Right lobe of liver (tissue), 6 donors: Measurements from ENCODE around the gene NIPBL. TPM values are rescaled to one million over a fixed set of nuclear protein-coding genes. Genes with fewer than 3 reads are reported as not detected.

Experiments
- ATAC-seq, 4 donors: fragments of 200-7000 bp; cut with Tn5 transposase; one replicate each; pipeline ENCODE4 v1.9.1; 2020; ENCODE audit warnings: mild to moderate bottlenecking in 4 of 4, moderate library complexity in 4 of 4
- DNase-seq, 3 donors: peaks; one replicate each; pipeline ENCODE4 v3.0.0-alpha.2; 2020
- H3K27ac ChIP-seq, 3 donors: fragments of 200-600 bp; one replicate each; pipeline ENCODE4 v1.8.0; 2022
- H3K27me3 ChIP-seq, 2 donors: fragments of 200-600 bp; one replicate each; pipeline ENCODE4 v1.8.0; 2022
- H3K36me3 ChIP-seq, 4 donors: fragments of 200-600 bp; sonication (generic) in 1 of 4; one replicate each; pipeline versions ENCODE4 v1.5.1 to v1.8.0; 2017 to 2022; ENCODE audit warnings: control low read depth in 1 of 4
- H3K4me1 ChIP-seq, 4 donors: fragments of 200-600 bp; sonication (generic) in 1 of 4; one replicate each; pipeline versions ENCODE4 v1.5.1 to v1.8.0; 2017 to 2022; ENCODE audit warnings: control low read depth in 1 of 4
- H3K4me3 ChIP-seq, 3 donors: fragments of 200-600 bp; one replicate each; pipeline ENCODE4 v1.8.0; 2022
- H3K9me3 ChIP-seq, 4 donors: fragments of 200-600 bp; sonication (generic) in 1 of 4; one replicate each; pipeline versions ENCODE4 v1.5.1 to v1.8.0; 2017 to 2022; ENCODE audit warnings: control low read depth in 1 of 4
- CTCF ChIP-seq, 4 donors: fragments of 200-600 bp in 3 of 4; fragments of 450-650 bp in 1 of 4; IDR thresholded peaks; one replicate each; pipeline versions ENCODE4 v1.5.1 to v1.8.0; 2016 to 2022; ENCODE audit warnings: antibody characterized with exemption in 4 of 4, mild to moderate bottlenecking in 2 of 4
- POLR2A ChIP-seq: fragments of 450-650 bp; IDR thresholded peaks from one replicate; pipeline ENCODE4 v1.6.1; 2017; ENCODE audit warnings: antibody characterized with exemption, mild to moderate bottlenecking
- WGBS: methylation state at CpG from one replicate; pipeline ENCODE4 v1.1.6; 2018; ENCODE audit warnings: low coverage, low lambda C conversion rate; ENCODE audit not compliant: insufficient coverage; ENCODE audit errors: missing lambda C conversion rate; 5-methylcytosine and 5-hydroxymethylcytosine counted together
- intact Hi-C, 2 donors: fragments of 100-400 bp; cut with DNase I; formaldehyde crosslinking; loops; one replicate each; pipeline versions ENCODE4 v1.11.2 to v1.14.1; 2022
- total RNA-seq, 6 experiments: library from RNA; depleted of rRNA in 2 of 6; stranded (reverse); fragments of >200 nt in 2 of 6; fragmentation: NEBNext Ultra II Directional in 3 of 6; extraction: Animal tissue kit (Norgen Biotek cat#: 25700) in 3 of 6; gene quantifications; one replicate each; pipeline versions ENCODE4 v1.1.0 to v1.2.4, GENCODE V29; 2016 to 2023
- donor health status: DM: no; HTN: yes; CAD: no.
- donor health status: DM: no; HTN: no; CAD: no.
- donor health status: DM: no; HTN: no; CAD: no.
- donor health status: DM: no; HTN: yes; CAD: no.
- donor health status: DM: no; HTN: yes; CAD: no.

NIPBL gene
- total RNA-seq, 6 experiments from 2014 or later, result 16.0 to 29.2 (median 24.6) TPM

GRCh38 chr5:36874465-36874864 is 2.1 kb upstream of the NIPBL start:
- Histone ChIP-seq H3K27ac (no peak overlapping the region), H3K4me3 (peak overlapping the region in 2 of 3 donors; percentile 77 to 86)
- intact Hi-C loops, result no loop called here

GRCh38 chr5:36875051-36875789 is 1.3 kb upstream of the NIPBL start:
- Histone ChIP-seq H3K27ac (peak overlapping the region; percentile 91 to 97 (median 93)), H3K4me3 (peak overlapping the region; percentile 65 to 86 (median 77)), H3K27me3 (no peaks in the 10 kb centered on the region), H3K9me3 (no peaks in the 10 kb centered on the region), H3K4me1 (peaks cover 0 to 32% (median 7%) of the 10 kb centered on the region in 4 donors), H3K36me3 (no peaks in the 10 kb centered on the region)
- DNase-seq (peak; percentile 60 to 69 (median 60)), ATAC-seq (peak; percentile 13 to 40 (median 19))
- under 1% methylated on average over 26 of the region's 26 CpGs for WGBS
- intact Hi-C loops, result no loop called here
- TF ChIP-seq CTCF (IDR thresholded peaks at IDR 0.05) (no peak), POLR2A (no peak)

More at GRCh38 chr5:36874465-36874864, 2.1 kb upstream of the NIPBL start:
- 28% methylated on average over 3 of the region's 3 CpGs for WGBS
- DNase-seq, result no peak
- no peak for ATAC-seq
- no peaks in the 10 kb centered on the region for H3K27me3 ChIP-seq
- no peaks in the 10 kb centered on the region for H3K36me3 ChIP-seq
- TF ChIP-seq CTCF (IDR thresholded peaks at IDR 0.05) (no peak), POLR2A (no peak)
- no peaks in the 10 kb centered on the region for H3K9me3 ChIP-seq
- H3K4me1 ChIP-seq, result peaks cover 0 to 26% (median 7%) of the 10 kb centered on the region in 4 donors

GRCh38 chr5:36875790-36876298 is 725 bp upstream of the NIPBL start:
- WGBS, result 0% methylated on average over 43 of the region's 47 CpGs
- Histone ChIP-seq H3K36me3 (no peaks in the 10 kb centered on the region), H3K27ac (peak overlapping the region; percentile 91 to 97 (median 93)), H3K27me3 (no peaks in the 10 kb centered on the region), H3K4me3 (peak overlapping the region; percentile 65 to 86 (median 77)), H3K4me1 (peaks cover 0 to 36% (median 12%) of the 10 kb centered on the region in 4 donors), H3K9me3 (no peaks in the 10 kb centered on the region)
- intact Hi-C loops, result no loop called here
- peak; percentile 85 to 89 (median 89) for DNase-seq
- peak; percentile 75 to 84 (median 78) for ATAC-seq
- TF ChIP-seq POLR2A (no peak), CTCF (IDR thresholded peaks at IDR 0.05) (peak; percentile 25 to 53 (median 49))

GRCh38 chr5:36876965-36877666 is 547 bp downstream of the NIPBL start:
- intact Hi-C loops, result no loop called here
- H3K4me3 ChIP-seq, result peak overlapping the region; percentile 65 to 86 (median 77)
- H3K27ac ChIP-seq, result peak overlapping the region; percentile 91 to 97 (median 93)
- H3K9me3 ChIP-seq, result no peaks in the 10 kb centered on the region
- no peaks in the 10 kb centered on the region for H3K36me3 ChIP-seq
- peaks cover 0 to 47% (median 16%) of the 10 kb centered on the region in 4 donors for H3K4me1 ChIP-seq
- DNase-seq, result peak; percentile 75 to 83 (median 77)
- no peaks in the 10 kb centered on the region for H3K27me3 ChIP-seq
- ATAC-seq, result peak; percentile 53 to 68 (median 64)
- no peak for TF ChIP-seq CTCF (IDR thresholded peaks at IDR 0.05)
- no peak for TF ChIP-seq POLR2A
- 0% methylated on average over 10 of the region's 57 CpGs for WGBS
